GM12873 (cell line): ENCODE results near the gene ITIH6.

Experiments
- CTCF ChIP-seq: IDR thresholded peaks from 2 replicates; pipeline ENCODE4 v1.5.1; 2012; ENCODE audit warnings: low read depth, mild to moderate bottlenecking, moderate library complexity, low read length, control low read depth; ENCODE audit not compliant: insufficient read depth; ENCODE audit errors: missing control alignments

ITIH6 gene

GRCh38 chrX:54794028-54794427 lies 4.0 kb downstream of the ITIH6 start:
- no peak for TF ChIP-seq CTCF

DNA sequence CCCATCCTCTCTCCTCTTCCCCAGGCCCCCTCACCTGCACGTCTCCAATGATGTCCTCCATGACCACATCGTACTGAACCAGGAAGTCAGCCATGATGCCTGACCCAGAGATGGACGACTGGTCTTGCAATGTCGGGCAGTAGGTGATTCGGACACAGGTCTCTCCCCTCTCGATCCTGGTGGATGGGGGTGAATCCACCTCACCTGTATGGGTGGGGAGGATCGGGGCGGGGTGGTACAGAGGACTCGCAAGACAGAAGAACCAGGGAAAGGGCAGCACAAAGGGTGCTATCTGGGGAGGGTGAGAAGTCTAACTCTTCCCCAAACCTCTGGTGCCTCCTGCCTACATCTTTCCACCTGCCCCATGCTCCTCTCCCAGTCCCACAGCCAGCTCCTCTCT lies 9.6 kb downstream of the ITIH6 start:
- no peak for TF ChIP-seq CTCF

DNA sequence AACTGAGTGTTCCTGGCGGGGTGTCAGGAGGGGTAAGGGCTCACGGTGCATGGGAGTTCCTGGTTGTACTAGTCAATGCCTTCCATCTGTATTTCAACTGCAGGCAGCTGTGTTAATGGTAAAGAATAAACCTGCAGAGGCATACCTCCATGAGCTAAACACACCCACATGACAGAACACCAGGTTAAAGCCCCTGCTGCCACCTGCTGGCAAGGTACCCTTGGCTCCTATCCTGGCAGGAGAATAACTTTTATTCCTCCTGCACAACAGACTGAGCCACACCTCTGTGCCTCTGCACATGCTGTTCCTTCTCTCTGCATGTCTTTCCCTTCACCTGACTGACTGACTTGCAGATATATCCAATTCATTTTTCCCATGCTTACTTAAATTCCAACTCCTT lies 11.1 kb downstream of the ITIH6 start:
- peak; percentile 59 for TF ChIP-seq CTCF

- peak; percentile 44 for TF ChIP-seq CTCF
Observed at GRCh38 chrX:54785901-54786300, 12.2 kb downstream of the ITIH6 start.

DNA sequence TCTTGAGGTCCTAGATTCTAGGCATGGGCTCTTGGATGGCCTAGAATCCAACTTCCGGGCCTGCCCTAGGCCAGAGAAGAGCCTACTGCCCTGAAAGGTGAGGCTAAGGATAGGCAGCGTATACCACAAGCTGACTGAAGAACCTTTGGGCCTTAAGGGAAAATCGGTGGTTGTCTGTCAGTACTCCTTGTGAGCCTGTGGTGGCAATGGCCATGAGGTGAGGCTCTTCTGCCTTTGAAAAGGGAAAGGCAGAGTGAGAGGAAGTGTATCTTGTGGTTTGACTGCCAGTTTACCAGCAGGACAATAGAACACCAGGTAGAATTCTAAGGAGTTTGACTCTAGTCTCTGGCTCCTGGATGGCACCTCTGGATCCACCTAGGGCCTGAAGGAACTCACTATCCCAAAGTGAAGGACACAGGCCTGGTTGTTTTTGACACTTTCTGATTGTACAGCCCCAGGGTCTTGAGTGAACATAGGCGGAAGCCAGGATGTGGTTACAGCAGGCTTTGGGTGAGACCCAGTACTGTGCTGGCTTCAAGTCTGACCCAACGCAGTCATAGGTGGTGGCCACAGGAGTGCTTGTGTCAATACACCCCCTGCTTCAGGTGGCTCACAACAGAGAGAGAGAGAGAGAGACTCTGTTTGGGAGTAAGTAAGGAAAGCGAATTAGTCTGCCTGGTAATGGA lies 20.9 kb downstream of the ITIH6 start:
- no peak for TF ChIP-seq CTCF

DNA sequence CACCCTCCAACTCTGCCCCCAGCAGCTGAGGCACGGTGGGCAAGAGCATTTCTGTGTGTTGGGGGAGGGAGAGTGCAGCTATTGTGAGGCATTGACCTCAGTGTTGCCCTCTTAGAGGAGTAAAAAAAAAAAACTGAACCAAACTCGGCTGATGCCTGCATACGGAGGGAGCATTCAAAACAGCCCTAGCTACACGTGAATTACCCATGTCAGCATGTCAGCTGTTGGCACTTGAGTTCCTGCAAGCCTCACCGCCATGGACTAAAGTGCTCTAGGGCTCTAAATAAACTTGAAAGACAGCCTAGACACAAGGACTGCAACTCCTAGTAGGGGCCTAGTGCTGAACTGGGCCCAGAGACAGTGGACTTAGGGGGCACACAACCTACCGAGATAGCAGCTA lies 22.0 kb downstream of the ITIH6 start:
- TF ChIP-seq CTCF = no peak

DNA sequence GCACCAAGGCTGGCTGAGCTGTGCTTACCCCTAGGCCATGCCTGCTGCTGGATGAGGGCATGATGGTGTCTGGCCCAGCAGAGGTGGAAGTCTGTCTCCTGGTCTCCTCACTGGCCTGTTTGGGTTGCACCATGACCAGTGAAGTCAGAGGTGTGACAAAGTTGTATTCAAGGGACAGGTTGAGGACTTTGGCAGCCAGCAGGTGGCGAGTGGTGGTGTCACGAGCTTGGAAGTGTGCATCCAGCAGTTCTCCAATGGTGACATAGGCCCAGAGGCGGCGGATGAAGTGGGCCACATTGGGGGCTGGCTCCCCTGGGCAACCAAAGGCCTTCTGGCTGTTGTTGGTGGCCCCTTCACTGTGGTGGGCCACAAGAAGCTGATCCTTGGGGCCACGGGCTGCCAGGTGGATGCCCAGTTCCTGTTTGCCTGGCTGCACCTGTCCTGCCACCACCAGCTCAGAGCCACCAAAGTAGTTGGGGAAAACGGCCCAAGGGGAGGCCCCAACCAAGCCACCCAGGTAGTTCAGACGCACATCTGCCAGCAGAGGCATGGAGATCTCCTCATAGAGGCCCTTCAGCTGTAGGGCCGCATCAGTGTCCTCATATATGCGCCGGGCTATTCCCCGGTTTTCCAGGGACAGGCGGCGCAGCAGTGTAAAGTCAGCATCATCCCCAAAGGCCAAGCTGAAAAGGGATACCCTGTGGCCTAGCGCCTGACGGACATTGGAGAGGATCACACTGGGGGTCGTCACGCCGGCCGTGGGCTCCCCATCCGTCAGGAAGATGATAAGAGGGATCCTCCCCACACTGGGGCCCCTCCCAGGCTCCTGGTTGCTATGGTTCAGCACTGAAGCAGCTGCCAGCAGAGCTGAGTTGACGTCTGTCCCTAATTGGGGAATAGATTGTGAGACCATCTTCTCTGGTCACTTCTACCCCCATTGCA lies 39.7 kb downstream of the ITIH6 start:
- TF ChIP-seq CTCF = no peak
